Peyer's patch (tissue), 4 donors: ENCODE results near the gene SLC24A4.

Experiments used
- POLR2A ChIP-seq, 2 donors: fragments of 450-650 bp; IDR thresholded peaks; one replicate each; pipeline ENCODE4 v1.5.1; 2017; ENCODE audit warnings: antibody characterized with exemption in 2 of 2, mild to moderate bottlenecking in 2 of 2, moderate library complexity in 2 of 2
- TF ChIP-seq, protein P1 (sequence below), 6 experiments: fragments of 450-650 bp in 4 of 6; fragments of 200-600 bp in 2 of 6; sonication (generic) in 1 of 6; IDR thresholded peaks; one replicate each; pipeline ENCODE4 v1.5.1; 2017 to 2019; ENCODE audit warnings: antibody characterized with exemption in 6 of 6, mild to moderate bottlenecking in 3 of 6, moderate library complexity in 1 of 6

DNA sequence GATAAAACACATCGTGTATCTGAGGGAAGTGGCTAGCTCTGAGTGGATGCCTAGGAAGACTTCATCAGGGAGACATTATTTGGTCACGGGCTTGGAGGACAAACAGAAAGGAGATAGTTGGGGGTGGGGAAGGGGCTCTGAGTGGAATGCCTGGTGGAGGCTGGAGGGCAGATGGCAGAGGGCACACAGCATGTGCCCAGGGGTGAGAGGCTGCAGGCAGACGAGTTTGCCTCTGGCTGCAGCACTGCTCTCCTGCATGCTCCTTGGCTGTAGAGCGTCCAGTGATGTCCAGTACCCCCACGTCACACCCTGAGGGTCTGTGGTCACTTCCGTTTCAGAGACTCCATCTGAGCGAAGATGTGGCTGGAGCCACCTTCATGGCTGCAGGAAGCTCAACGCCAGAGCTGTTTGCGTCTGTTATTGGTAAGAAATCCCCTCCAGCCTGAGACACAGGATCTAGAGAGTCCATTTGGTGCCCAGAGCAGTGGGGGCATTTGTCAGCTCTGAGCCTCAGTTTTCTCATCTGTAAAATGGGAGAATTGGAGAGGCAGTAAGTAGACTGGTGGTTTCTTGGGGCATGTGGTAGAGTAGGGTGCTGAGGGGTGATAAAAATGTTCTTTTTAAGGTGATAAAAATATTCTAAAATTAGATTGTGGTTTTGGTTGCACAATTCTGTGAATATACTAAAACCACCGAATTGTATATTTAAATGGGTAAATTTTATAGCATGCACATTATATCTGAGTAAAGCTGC lies 119.0 kb downstream of the SLC24A4 start:
- TF ChIP-seq, protein P1, sequence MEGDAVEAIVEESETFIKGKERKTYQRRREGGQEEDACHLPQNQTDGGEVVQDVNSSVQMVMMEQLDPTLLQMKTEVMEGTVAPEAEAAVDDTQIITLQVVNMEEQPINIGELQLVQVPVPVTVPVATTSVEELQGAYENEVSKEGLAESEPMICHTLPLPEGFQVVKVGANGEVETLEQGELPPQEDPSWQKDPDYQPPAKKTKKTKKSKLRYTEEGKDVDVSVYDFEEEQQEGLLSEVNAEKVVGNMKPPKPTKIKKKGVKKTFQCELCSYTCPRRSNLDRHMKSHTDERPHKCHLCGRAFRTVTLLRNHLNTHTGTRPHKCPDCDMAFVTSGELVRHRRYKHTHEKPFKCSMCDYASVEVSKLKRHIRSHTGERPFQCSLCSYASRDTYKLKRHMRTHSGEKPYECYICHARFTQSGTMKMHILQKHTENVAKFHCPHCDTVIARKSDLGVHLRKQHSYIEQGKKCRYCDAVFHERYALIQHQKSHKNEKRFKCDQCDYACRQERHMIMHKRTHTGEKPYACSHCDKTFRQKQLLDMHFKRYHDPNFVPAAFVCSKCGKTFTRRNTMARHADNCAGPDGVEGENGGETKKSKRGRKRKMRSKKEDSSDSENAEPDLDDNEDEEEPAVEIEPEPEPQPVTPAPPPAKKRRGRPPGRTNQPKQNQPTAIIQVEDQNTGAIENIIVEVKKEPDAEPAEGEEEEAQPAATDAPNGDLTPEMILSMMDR (IDR thresholded peaks at IDR 0.05): no peak
- no peak for TF ChIP-seq POLR2A (IDR thresholded peaks at IDR 0.05)
